ENCODE measurements around the gene LETMD1. TPM values are rescaled to one million over a fixed set of nuclear protein-coding genes. Genes with fewer than 3 reads are reported as not detected.
A peak's percentile ranks its signal among the peaks of the same experiment; 100 is the strongest.

The LETMD1 gene
- total and polyA plus RNA-seq, 2 of the 13 experiments (the other 11 are each of a cell fraction or from before 2014, with no cell fraction given) = 43.3 to 87.7 TPM

GRCh38 chr12:51047655-51048540 is at the start of gene LETMD1 (continued):
- TF ChIP-seq, protein P1, sequence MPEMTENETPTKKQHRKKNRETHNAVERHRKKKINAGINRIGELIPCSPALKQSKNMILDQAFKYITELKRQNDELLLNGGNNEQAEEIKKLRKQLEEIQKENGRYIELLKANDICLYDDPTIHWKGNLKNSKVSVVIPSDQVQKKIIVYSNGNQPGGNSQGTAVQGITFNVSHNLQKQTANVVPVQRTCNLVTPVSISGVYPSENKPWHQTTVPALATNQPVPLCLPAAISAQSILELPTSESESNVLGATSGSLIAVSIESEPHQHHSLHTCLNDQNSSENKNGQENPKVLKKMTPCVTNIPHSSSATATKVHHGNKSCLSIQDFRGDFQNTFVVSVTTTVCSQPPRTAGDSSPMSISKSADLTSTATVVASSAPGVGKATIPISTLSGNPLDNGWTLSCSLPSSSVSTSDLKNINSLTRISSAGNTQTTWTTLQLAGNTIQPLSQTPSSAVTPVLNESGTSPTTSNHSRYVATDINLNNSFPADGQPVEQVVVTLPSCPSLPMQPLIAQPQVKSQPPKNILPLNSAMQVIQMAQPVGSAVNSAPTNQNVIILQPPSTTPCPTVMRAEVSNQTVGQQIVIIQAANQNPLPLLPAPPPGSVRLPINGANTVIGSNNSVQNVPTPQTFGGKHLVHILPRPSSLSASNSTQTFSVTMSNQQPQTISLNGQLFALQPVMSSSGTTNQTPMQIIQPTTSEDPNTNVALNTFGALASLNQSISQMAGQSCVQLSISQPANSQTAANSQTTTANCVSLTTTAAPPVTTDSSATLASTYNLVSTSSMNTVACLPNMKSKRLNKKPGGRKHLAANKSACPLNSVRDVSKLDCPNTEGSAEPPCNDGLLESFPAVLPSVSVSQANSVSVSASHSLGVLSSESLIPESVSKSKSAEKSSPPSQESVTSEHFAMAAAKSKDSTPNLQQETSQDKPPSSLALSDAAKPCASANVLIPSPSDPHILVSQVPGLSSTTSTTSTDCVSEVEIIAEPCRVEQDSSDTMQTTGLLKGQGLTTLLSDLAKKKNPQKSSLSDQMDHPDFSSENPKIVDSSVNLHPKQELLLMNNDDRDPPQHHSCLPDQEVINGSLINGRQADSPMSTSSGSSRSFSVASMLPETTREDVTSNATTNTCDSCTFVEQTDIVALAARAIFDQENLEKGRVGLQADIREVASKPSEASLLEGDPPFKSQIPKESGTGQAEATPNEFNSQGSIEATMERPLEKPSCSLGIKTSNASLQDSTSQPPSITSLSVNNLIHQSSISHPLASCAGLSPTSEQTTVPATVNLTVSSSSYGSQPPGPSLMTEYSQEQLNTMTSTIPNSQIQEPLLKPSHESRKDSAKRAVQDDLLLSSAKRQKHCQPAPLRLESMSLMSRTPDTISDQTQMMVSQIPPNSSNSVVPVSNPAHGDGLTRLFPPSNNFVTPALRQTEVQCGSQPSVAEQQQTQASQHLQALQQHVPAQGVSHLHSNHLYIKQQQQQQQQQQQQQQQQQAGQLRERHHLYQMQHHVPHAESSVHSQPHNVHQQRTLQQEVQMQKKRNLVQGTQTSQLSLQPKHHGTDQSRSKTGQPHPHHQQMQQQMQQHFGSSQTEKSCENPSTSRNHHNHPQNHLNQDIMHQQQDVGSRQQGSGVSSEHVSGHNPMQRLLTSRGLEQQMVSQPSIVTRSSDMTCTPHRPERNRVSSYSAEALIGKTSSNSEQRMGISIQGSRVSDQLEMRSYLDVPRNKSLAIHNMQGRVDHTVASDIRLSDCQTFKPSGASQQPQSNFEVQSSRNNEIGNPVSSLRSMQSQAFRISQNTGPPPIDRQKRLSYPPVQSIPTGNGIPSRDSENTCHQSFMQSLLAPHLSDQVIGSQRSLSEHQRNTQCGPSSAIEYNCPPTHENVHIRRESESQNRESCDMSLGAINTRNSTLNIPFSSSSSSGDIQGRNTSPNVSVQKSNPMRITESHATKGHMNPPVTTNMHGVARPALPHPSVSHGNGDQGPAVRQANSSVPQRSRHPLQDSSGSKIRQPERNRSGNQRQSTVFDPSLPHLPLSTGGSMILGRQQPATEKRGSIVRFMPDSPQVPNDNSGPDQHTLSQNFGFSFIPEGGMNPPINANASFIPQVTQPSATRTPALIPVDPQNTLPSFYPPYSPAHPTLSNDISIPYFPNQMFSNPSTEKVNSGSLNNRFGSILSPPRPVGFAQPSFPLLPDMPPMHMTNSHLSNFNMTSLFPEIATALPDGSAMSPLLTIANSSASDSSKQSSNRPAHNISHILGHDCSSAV (CRISPR knock-in tag; IDR thresholded peaks at IDR 0.05; ENCODE audit: borderline replicate concordance) = no peak
- no peak for TF ChIP-seq ZFP62 (CRISPR knock-in tag; IDR thresholded peaks at IDR 0.05)
- TF ChIP-seq ZBTB7A (CRISPR knock-in tag; IDR thresholded peaks at IDR 0.05) = no peak
- TF ChIP-seq ARID2 (CRISPR knock-in tag; IDR thresholded peaks at IDR 0.05; ENCODE audit: borderline replicate concordance) = peak; percentile 62; the same call in 1 of the 2 replicates
- TF ChIP-seq ZNF552 (CRISPR knock-in tag; IDR thresholded peaks at IDR 0.05; ENCODE audit: borderline replicate concordance) = no peak
- peak; percentile 69 for TF ChIP-seq YEATS2 (CRISPR knock-in tag; IDR thresholded peaks at IDR 0.05; ENCODE audit: borderline replicate concordance)
- 0 out of 2 replicates have a peak, but pooled peaks have one; percentile 18 for TF ChIP-seq ARNTL (CRISPR knock-in tag; IDR thresholded peaks at IDR 0.05)
- no peak for TF ChIP-seq ZNF772 (CRISPR knock-in tag; IDR thresholded peaks at IDR 0.05)
- TF ChIP-seq KMT2B (CRISPR knock-in tag; IDR thresholded peaks at IDR 0.05) = peak; percentile 81
- no peak for TF ChIP-seq NCOR1 (IDR thresholded peaks at IDR 0.05; ENCODE audit: borderline replicate concordance, low read length)
- 0 out of 2 replicates have a peak, but pooled peaks have one; percentile 27 for TF ChIP-seq ZNF792 (CRISPR knock-in tag; IDR thresholded peaks at IDR 0.05)
- 0 out of 2 replicates have a peak, but pooled peaks have one; percentile 64 for TF ChIP-seq NAIF1 (CRISPR knock-in tag; IDR thresholded peaks at IDR 0.05; ENCODE audit: borderline replicate concordance)
- TF ChIP-seq ZEB1 (IDR thresholded peaks at IDR 0.05; ENCODE audit: insufficient replicate concordance, low read depth) = no peak
- TF ChIP-seq, protein P2, sequence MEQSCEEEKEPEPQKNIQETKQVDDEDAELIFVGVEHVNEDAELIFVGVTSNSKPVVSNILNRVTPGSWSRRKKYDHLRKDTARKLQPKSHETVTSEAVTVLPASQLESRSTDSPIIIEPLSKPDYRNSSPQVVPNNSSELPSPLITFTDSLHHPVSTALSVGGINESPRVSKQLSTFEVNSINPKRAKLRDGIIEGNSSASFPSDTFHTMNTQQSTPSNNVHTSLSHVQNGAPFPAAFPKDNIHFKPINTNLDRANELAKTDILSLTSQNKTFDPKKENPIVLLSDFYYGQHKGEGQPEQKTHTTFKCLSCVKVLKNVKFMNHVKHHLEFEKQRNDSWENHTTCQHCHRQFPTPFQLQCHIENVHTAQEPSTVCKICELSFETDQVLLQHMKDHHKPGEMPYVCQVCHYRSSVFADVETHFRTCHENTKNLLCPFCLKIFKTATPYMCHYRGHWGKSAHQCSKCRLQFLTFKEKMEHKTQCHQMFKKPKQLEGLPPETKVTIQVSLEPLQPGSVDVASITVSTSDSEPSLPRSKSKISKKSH (CRISPR knock-in tag; IDR thresholded peaks at IDR 0.05; ENCODE audit: borderline replicate concordance) = peak; percentile 9; the same call in 1 of the 2 replicates
- TF ChIP-seq DR1 (CRISPR knock-in tag; IDR thresholded peaks at IDR 0.05) = peak; percentile 77
- peak; percentile 21; the same call in 1 of the 2 replicates for TF ChIP-seq REPIN1 (CRISPR knock-in tag; IDR thresholded peaks at IDR 0.05; ENCODE audit: borderline replicate concordance, low read depth)
- peak; percentile 72 for TF ChIP-seq RXRB (CRISPR knock-in tag; IDR thresholded peaks at IDR 0.05; ENCODE audit: borderline replicate concordance)
- TF ChIP-seq XRCC5 (optimal IDR thresholded peaks at IDR 0.05; ENCODE audit: low read length) = peak; percentile 49
- TF ChIP-seq ZC3H13 (CRISPR knock-in tag; IDR thresholded peaks at IDR 0.05) = 0 out of 2 replicates have a peak, but pooled peaks have one; percentile 31
